HG03521 (cell line): Measurements from ENCODE around the gene TEKT3.

Source experiments
- ATAC-seq: cut with Tn5 transposase; IDR thresholded peaks from one replicate; pipeline ENCODE4 v1.9.1; 2021; ENCODE audit warnings: mild to moderate bottlenecking, moderate library complexity; ENCODE audit not compliant: unreplicated experiment

The TEKT3 gene

GRCh38 chr17:15350777-15351477, 9.5 kb upstream of the TEKT3 start:
- ATAC-seq = no peak

- no peak for ATAC-seq
Measured at GRCh38 chr17:15349119-15349518, 7.7 kb upstream of the TEKT3 start.

- ATAC-seq = no peak
Measured at GRCh38 chr17:15348021-15348420, 6.6 kb upstream of the TEKT3 start.

- no peak for ATAC-seq
Measured at GRCh38 chr17:15346066-15346595, 4.7 kb upstream of the TEKT3 start.

GRCh38 chr17:15343749-15344148, 2.4 kb upstream of the TEKT3 start:
- ATAC-seq = no peak

GRCh38 chr17:15342460-15342859, 1.1 kb upstream of the TEKT3 start:
- no peak for ATAC-seq

GRCh38 chr17:15341966-15342365, 569 bp upstream of the TEKT3 start:
- ATAC-seq = no peak

- ATAC-seq = no peak
Measured at GRCh38 chr17:15340966-15341365, 431 bp downstream of the TEKT3 start.

- no peak for ATAC-seq
Measured at GRCh38 chr17:15335446-15335845, 6.0 kb downstream of the TEKT3 start.

GRCh38 chr17:15334266-15334665, 7.1 kb downstream of the TEKT3 start:
- no peak for ATAC-seq

GRCh38 chr17:15332338-15332737, 9.1 kb downstream of the TEKT3 start:
- ATAC-seq = no peak

- no peak for ATAC-seq
Measured at GRCh38 chr17:15323131-15323530, 18.3 kb downstream of the TEKT3 start.

GRCh38 chr17:15321556-15322251, 19.7 kb downstream of the TEKT3 start:
- no peak for ATAC-seq

GRCh38 chr17:15319452-15320010, 21.9 kb downstream of the TEKT3 start:
- ATAC-seq = no peak

- no peak for ATAC-seq
Measured at GRCh38 chr17:15311996-15312395, 29.4 kb downstream of the TEKT3 start.

- no peak for ATAC-seq
Measured at GRCh38 chr17:15309793-15310192, 31.6 kb downstream of the TEKT3 start.

GRCh38 chr17:15309236-15309635, 32.2 kb downstream of the TEKT3 start:
- no peak for ATAC-seq

GRCh38 chr17:15308758-15309157, 32.6 kb downstream of the TEKT3 start:
- ATAC-seq = no peak

GRCh38 chr17:15307710-15308111, 33.7 kb downstream of the TEKT3 start:
- no peak for ATAC-seq

- no peak for ATAC-seq
Measured at GRCh38 chr17:15303851-15304250, 37.5 kb downstream of the TEKT3 start.

- no peak for ATAC-seq
Measured at GRCh38 chr17:15303268-15303667, 38.1 kb downstream of the TEKT3 start.

GRCh38 chr17:15301845-15302244, 39.6 kb downstream of the TEKT3 start:
- ATAC-seq = no peak
